DMS79 treated with DMSO at 0.1 percent for 48 hours (cell line): ENCODE results near the gene AAK1.
A peak's percentile ranks its signal among the peaks of the same experiment; 100 is the strongest.
"Not testable (repeated sequence)": the region's sequence is repeated elsewhere in the genome, so short reads cannot be mapped to it uniquely, and the experiment has no call there.

Experiments
- DNase-seq: peaks from one replicate; lab custom pipeline; 2025; lab: John Stamatoyannopoulos, UW

AAK1 gene

DNA sequence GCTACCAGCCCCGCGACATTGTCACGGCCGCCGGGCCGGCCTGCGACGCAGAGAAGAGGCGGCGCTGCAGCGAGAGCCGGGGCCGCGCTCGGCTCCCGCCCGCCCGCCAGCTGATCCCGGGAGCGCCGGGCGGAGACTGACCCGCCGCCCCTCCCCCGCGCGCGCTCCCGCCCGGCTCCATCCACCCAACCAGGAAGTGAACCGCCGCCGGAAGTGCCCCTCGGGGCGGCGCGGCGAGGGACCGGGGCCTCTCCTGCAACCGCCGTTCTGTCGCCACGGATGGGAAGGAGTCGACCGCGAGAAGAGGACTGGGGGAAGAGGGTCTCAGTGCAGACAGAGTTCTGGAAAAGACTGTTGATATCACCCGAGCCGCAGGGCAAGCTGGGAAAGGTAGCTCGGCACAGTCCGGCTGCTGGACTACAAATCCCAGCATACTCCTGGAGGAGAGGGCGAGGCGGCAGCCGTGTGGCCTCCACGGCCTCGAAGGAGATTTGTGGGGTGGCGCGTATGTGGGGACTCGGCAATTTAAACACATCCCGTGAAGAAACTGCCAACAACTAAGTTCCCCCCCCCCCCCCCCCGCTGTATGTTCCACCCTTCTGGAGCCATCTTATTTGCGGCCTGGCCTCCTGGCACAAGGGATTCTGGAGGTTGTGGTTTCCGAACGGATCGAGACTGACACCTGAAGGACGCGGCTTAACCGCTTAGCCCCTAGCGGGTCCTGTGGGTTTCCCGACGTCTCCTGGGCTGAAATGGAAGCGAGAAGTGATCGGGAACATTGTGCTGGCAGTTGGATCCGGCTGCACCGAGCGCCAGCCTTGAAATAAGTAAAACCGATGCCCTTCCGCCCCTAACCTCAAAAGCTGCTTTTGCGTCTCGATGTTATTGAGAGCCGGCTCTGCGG is at the start of gene AAK1:
Gene AAK1 (minus strand): TSS at position 138 of the 904 bp plus-strand sequence. CDS start 699 bp downstream, outside the sequence.
- DNase-seq = peak; percentile 77

DNA sequence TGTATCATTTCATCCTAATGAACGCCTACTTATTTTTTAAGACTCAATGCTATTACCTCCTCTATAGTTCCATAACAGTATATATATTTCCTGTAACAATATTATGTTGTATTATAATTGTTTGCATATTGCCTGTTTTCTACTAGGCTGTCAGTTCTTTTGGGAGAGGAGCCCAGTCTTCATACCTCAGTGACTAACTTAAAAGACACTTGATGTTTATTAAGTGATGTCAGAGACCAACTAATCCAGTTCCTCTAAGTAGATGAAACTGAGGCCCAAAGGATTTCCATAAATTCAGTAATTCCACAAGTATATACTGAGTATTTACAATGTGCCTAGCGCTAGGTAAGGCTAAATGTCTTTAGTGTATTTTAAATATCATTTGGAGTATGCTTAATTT is 48.9 kb upstream of the AAK1 start:
- DNase-seq = no peak

DNA sequence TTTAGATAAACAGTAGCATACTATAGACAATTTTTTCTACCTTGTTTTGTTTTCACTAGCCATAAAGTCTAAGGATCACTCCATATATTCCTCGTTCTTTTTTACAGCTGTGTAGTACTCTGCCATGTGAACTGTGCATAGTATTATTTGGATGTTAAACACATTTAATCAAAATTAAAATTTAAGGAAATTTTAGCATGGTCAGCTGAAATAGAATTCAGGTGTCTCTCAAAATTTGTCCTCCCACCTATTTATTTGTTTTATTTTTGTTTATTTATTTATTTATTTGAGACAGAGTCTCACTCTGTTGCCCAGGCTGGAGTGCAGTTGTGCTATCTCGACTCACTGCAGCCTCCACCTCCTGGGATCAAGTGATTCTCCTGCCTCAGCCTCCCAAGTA is 46.4 kb upstream of the AAK1 start:
- no peak for DNase-seq

DNA sequence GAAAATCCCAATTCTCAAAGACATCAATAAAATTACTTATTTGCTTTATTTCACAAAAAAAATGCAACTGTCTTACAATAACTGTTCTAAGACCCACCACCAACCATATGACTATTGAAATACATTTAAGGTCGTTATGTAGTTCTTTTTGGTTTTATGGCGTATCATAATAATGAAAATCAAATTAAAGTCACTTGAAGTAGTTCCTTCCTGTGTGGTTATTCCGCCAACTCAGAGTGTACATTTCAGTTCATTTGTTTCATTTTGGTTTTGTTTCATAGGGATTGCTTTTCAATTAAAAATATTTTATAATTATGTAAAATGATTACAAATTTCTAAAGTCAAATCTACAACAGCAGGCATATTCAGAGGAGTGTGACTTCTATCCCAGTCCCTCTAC is 45.9 kb upstream of the AAK1 start:
- no peak for DNase-seq

DNA sequence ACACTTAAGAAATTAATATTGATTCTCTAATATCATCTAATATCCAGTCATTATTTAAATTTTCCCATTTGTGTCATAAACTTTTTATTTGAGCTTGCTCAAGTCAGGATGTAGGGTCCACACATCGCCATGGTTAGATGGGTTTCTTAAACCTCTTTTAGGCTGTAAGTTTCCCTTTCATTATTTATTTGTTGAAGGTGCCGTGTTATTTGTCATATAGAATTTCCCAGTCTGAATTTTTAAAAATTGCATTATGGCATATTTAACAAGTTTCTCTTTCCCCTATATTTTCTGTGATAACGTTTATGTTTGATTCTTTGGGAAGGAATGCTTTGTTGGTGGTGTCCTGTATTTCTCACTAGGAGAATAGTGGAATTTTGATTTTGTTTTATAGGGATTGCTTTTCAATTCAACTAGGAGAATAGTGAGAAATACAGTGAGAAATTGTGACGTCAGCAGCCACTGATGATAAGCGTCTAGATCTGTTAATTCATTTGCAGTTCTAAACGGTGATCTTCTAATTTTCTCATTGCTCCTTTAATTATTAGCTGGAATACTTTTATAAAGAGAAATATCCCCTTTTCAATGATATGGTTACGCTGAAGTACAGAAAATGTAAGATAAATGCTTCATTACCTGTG is 44.6 kb upstream of the AAK1 start:
- no peak for DNase-seq

DNA sequence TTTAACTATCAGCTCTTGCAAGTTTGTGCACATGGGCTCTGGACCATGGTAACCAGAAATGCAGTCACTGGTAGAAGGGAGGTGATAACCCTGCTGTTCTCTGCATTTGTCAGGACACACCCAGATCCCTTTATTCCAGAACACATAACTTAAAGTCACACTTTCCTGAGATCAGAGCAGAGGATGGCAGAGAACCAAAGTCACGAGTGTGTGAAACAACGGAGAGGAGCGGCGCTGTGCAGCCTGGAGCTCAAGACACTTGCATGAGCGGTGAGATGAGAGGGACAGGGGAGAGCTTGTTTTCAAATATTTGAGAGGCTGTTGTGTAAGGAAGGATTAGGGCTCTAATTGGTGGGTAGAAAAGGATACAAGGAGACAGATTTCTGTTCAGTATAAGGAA is 43.3 kb upstream of the AAK1 start:
- no peak for DNase-seq

DNA sequence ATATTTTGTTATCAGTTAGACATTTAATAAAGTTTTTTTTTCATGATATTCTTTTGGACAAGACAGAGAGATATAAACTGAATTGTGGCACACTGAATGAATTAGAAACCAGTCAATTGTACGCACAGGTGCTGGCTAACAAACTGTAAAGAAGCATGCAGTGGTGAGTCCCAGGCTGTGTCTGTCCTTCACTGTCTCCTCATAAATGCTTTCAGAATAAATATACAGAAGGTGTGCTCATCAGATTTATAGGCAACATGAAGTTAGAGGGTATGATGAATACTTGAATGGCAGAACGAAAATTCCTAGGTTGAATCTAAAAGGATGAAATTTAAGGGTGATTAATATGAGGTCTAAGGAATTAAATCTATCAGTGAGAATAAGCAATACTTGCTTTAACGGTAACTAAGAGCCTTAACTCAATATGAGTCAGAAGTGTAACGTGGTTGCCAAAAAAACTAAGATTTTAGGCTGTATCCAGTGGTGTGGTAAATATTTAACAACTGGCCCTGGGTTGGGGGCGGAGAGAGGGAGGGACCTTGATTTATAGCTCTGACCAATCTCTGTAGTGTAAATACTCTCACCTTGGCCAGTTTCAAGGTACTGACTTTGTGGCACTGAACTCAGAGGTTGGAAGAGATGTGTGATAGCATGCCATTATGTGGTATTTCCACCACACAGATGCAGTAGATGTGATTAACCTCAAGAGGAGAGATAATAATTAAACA is 41.9 kb upstream of the AAK1 start:
- DNase-seq = no peak

DNA sequence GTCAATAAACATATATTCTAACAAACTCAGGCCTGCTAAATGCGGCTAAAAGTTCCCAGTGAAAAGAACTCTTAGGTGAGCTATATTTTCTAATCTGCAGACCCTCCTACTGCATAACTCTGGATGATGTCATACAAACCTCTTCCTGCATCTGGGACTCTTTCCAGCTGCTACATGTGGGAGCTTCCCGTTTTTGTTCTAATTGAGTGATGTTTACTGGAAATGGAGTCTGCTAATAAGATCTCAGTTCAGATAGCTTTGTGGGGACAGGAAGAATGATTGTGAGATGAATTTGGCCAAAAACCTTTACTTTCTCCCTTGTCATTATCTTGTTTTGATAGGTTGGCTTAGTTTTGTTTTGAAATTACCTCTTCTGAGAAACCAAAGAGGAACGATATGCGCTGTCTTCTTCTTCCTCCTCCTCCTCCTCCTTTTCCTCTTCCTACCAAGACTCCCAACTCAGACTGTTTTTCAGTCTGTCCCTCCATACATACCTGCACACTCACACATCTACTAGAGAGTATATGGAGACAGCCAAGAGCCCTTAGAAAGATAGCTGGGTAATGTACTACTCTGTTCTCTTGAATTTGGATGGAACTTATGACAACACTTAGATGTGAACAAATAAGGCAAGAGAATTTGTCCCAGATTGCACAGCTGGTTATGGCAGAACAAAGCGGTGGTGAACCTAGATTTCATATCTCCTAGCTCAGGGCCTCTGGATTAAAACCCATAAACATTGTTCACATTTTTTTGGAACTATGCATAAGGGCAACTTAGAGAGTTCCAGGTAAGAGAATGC is 39.8 kb upstream of the AAK1 start:
- DNase-seq = no peak

DNA sequence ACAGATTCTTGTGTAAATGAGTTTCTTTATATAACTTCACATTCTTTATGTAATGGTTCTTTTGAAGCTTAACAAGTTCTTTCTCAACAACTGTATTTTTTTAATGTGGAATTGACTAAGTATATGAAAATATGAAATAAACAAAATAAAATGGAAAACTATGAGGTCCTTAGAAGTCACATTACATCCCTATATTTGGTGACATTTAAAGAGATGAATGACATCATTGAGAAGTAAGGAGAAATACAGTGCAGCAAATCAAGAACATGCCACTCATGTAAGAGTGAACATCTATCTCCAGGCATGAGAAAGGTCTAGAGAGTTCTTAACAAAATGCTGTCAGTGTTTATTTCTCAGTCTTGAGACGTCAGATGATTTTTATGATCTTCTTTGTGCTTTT is 39.0 kb upstream of the AAK1 start:
- no peak for DNase-seq

DNA sequence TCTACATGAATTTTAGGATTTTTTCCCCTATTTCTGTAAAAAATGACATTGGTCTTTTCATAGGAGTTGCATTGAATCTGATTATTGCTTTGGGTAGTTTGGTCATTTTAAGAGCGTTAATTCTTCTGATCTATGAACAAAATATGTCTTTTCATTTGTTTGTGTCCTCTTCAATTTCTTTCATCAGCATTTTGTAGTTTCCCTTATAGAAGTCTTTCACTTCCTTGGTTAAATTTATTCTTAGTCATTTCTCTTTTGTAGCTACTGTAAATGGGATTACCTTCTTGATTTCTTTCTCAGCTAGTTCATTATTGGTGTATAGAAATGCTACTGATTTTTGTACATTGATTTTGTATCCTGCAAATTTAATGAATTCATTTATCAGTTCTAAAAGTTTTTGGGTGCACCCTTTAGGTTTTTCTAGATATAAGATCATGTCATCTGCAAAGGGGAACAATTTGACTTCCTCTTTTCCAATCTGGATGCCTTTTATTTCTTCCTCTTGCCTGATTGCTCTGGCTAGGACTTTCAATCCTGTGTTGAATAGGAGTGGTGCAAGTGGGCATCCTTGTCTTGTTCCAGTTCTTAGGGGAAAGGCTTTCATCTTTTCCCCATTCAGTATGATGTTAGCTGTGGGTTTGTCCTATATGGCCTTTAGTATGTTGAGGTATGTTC is 36.6 kb upstream of the AAK1 start:
- no peak for DNase-seq

DNA sequence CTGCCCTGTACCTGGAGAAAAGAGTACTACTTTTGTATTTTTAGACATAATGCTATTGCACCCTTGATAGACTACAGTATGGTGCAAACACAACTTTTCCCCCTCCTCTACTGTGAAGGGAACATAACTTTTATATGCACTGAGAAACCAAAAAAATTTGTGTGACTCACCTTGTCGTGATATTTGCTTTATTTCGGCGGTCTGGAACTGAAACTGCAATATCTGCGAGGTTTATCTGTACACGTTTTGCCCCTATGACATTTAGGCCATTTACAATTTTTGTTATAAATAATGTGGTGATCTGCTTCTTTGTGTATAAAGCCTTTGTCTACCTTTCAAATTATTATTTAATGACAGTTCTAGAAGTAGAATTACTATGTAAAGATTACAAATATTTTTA is 34.4 kb upstream of the AAK1 start:
- no peak for DNase-seq

DNA sequence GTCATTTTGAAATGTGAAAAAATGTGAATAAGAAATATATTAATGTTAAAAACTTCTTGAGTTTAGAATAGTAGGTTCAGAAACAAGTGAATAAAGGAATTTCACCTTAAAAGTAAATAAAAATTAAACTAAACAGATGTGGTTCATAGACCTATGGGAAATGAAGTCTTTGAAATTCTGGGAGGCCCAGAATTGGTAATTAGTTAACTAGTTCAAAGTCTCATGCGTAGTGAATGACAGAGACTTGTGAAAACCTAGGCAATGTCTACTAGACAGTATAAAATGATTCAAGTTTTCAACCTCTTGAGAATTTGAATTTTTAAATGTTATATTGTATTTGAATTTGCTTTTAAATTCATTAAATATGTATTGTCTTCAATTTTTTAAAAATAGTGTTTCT is 32.6 kb upstream of the AAK1 start:
- no peak for DNase-seq

DNA sequence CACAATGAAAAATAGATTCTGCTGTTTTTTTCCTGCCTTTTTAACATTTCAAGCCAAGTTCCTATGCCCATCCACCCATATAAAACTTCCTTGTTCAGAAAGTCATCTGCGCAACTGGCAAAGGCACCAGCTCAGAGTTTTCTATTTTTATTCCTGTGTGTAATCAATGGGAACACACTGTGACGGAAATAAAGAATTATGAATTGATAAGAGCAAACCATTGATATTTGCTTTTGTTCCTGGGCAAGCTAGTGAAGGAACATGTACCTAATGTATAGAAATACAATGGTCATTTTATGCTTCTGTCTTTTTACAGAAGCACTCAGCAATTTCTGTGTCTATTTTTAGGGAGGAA is 30.8 kb upstream of the AAK1 start:
- DNase-seq = no peak

DNA sequence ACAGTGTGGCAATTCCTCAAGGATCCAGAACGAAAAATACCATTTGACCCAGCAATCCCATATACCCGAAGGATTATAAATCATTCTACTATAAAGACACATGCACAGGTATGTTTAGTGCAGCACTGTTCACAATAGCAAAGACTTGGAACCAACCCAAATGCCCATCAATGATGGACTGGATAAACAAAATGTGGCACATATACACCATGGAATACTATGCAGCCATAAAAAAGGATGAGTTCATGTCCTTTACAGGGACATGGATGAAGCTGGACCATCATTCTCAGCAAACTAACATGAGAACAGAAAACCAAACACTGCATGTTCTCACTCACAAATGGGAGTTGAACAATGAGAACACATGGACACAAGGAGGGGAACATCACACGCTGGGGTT is 29.6 kb upstream of the AAK1 start:
- not testable (repeated sequence) for DNase-seq

DNA sequence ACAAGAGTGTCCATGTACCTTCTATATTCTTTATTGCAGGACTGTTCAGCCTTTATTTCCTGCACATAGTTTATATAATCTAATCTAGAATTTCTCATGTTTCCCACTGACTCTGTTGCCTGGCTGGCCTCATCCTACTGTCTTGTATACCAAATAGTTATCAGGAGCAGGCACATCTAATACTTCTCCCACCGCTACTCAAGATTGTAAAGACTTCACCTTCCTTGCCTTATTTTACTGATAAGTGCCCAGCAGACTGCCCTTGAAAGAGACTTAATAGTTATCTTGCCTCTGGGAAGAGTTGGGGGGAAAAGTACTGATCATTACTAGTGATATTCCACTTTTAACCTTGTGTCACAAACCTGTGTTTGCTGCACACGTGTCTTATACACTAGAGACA is 26.1 kb upstream of the AAK1 start:
- DNase-seq = no peak

DNA sequence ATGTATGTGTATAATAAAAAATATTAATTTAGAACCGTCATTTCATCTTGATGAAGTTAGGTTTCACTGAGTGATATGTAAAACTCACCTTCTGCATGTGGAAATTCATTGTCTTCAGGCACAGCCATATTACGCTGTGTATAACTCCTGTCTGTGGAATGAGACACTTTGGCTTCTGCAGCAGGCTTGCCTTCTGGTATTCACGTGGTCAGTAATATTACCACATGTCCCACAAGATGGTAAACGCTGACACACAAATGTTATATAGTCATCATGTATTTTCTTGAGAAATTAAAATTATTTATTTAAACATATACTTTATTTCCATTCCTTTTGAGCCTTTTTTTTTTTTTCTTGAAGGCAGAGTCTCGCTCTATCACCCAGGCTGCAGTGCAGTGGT is 25.1 kb upstream of the AAK1 start:
- no peak for DNase-seq

DNA sequence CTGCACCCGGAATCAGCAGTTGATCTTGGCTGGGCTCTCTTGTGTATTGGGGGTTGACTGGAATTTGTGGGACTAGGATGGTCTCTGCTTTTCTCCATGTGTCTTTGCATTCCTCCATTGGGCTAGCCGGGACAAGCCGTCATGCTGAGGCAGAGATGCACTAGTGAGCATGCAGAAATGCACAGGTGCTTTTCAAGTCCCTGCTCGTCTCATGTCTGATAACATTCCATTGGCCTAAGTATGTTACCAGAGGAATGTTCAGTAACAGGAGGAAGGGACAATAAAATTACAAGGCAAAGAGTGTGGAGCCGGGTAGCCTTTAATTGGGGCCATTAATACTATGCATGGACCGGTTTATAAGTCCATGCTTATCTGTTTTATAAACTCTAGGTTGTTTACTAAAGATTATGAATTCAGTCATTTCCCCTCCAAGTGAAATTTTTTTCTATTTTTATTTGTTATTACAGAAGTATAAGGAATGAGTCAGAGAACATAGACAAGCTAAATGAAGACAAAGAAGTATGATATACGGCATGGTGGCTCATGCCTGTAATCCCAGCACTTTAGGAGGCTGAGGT is 24.4 kb upstream of the AAK1 start:
- DNase-seq = no peak

DNA sequence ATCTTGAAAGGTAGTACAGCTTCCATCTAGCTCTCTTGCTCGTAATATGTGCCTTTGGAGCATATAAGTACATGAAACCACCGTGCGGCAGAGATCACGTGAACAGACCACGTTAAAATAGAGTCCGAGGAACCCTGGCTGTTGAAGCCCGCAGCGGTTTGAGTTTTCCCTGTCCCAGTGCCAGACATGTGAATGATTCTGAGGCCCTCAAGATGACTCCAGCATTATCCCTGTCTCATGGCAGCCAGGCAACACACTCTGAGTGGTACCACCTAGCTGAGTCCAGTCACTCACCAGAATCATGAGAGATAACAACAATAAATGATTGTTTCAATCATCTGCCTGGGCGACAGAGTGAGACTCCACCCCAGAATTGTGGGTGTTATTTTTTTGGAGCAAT is 21.6 kb upstream of the AAK1 start:
- no peak for DNase-seq

DNA sequence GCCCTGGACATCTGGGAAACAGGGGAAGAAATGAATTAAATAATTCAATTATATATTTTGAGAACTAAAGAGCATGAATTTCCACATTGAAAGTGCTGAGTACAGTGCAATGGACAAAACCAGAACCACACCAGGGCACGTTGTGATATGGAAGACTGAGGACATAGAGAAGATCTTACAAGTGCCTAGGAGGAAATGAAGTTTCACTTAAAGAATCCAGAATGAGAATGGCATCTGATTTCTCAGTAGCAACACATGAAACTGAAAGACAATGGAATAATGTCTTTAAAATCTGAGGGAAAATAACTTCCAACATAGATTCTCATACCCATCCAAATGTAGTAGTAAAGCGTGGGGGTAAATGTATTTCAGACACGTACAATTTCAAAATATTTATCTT is 20.3 kb upstream of the AAK1 start:
- no peak for DNase-seq

DNA sequence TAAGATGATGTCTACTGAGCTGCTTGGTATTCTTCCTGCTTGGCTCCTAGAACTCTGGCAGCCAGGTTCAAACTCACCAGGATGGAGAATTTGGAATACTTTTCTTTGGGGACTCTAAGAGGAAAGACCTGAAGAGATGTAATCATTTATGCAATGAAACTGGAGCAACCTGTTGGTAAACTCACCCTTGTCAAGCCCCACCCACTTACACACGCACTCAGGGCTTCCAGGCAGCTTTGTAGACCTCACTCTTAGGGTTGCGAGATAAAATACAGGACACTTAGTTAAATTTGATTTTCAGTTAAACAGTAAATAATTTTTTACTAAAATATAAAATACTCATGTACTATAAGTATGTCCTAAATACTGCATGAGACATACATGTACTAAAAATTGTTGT is 19.0 kb upstream of the AAK1 start:
- DNase-seq = not testable (repeated sequence)

DNA sequence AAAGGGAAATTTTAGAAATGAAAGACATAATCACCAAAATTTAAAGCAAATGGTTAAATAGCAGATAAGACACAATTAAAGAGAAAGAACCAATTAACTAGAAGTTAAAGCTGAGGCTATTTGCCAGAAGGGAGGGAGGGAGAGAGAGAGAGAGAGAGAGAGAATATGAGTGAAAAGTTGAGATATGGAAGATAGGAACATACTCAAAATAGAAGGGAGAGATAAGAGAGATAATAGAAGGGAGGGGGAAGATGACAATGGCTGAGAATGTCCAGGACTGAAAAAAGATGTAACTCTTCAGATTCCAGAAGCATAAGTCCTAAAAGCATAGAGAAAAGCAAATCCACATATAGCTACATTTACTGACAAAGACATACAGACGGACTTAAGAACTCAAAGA is 17.1 kb upstream of the AAK1 start:
- no peak for DNase-seq
